Effector CD4-positive, alpha-beta T cell (primary cell): ENCODE data around the gene NFX1.
"Not testable (repeated sequence)": the region's sequence is repeated elsewhere in the genome, so short reads cannot be mapped to it uniquely, and the experiment has no call there.

Experiments used
- DNase-seq: peaks from one replicate; pipeline ENCODE4 v3.0.0-alpha.2; 2020

Gene NFX1

GRCh38 chr9:33393581-33393980 is 103.3 kb downstream of the NFX1 start:
- no peak for DNase-seq

- DNase-seq, result not testable (repeated sequence)
Observed at GRCh38 chr9:33393986-33394385, 103.7 kb downstream of the NFX1 start.

- DNase-seq, result not testable (repeated sequence)
Observed at GRCh38 chr9:33395159-33395879, 105.0 kb downstream of the NFX1 start.

- DNase-seq, result not testable (repeated sequence)
Observed at GRCh38 chr9:33397801-33398200, 107.5 kb downstream of the NFX1 start.

GRCh38 chr9:33399047-33399446 is 108.7 kb downstream of the NFX1 start:
- not testable (repeated sequence) for DNase-seq

- not testable (repeated sequence) for DNase-seq
Observed at GRCh38 chr9:33401809-33402208, 111.5 kb downstream of the NFX1 start.

- not testable (repeated sequence) for DNase-seq
Observed at GRCh38 chr9:33402371-33402770, 112.1 kb downstream of the NFX1 start, which contains the start of gene AQP7. AQP7 (minus strand) TSS chr9:33402568; CDS start chr9:33401262, 1,306 bp downstream.

- DNase-seq, result no peak
Observed at GRCh38 chr9:33403941-33404787, 113.8 kb downstream of the NFX1 start.

- DNase-seq, result no peak
Observed at GRCh38 chr9:33404788-33405362, 114.6 kb downstream of the NFX1 start.

- DNase-seq, result no peak
Observed at GRCh38 chr9:33407061-33407460, 116.7 kb downstream of the NFX1 start.

GRCh38 chr9:33408087-33408486 is 117.8 kb downstream of the NFX1 start:
- DNase-seq, result no peak

- DNase-seq, result no peak
Observed at GRCh38 chr9:33414268-33414667, 124.0 kb downstream of the NFX1 start.

GRCh38 chr9:33414889-33415500 is 124.7 kb downstream of the NFX1 start:
- DNase-seq, result no peak

GRCh38 chr9:33415501-33416038 is 125.3 kb downstream of the NFX1 start:
- peak; percentile 90 for DNase-seq

GRCh38 chr9:33416996-33417395 is 126.7 kb downstream of the NFX1 start:
- no peak for DNase-seq

GRCh38 chr9:33418090-33418489 is 127.8 kb downstream of the NFX1 start:
- DNase-seq, result no peak

- no peak for DNase-seq
Observed at GRCh38 chr9:33419708-33420303, 129.5 kb downstream of the NFX1 start.
